HEK293T (cell line): ENCODE results near the gene NAIP.
"Not testable (repeated sequence)": the region's sequence is repeated elsewhere in the genome, so short reads cannot be mapped to it uniquely, and the experiment has no call there.

Source experiments
- ELF4 ChIP-seq: fragments of 450-650 bp; IDR thresholded peaks from 2 replicates; pipeline ENCODE4 v1.6.1; 2017; ENCODE audit warnings: antibody characterized with exemption
- FOXA1 ChIP-seq: fragments of 450-650 bp; IDR thresholded peaks from 2 replicates; pipeline ENCODE4 v1.6.1; 2016; ENCODE audit warnings: mild to moderate bottlenecking
- HDGF ChIP-seq: fragments of 450-650 bp; IDR thresholded peaks from 2 replicates; pipeline ENCODE4 v1.6.1; 2017; ENCODE audit warnings: antibody characterized with exemption, borderline replicate concordance
- SP1 ChIP-seq: fragments of 450-650 bp; IDR thresholded peaks from 2 replicates; pipeline ENCODE4 v1.6.1; 2017

DNA sequence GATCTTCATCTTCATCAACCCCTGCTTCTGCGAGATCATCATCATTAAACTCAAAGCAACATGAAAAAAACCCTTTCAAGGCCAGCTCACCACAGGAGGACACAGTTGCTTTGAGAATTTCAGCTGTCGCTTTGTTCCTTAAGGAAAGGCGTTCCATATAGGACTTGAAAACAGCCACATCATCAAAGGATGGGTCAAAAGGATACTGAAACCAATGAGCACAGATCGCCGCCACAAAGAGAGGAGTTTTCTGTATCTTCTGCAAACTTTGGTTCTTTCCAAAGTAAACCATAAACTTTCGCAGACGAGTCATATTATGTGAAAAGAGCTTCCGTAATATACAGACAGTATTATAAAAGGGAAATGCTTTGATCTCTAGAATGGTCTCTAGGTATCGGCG is 40.3 kb downstream of the NAIP start:
- not testable (repeated sequence) for TF ChIP-seq SP1, FOXA1, ELF4, HDGF
